Erythroblast (primary cell): Measurements from ENCODE around the gene RAB41.

Experiments used
- GATA1 ChIP-seq: IDR thresholded peaks from 2 replicates; pipeline ENCODE4 v1.6.1; 2011; ENCODE audit warnings: low read depth, mild to moderate bottlenecking, control low read depth, low read length, moderate library complexity
- POLR2A ChIP-seq: IDR thresholded peaks from 2 replicates; pipeline ENCODE4 v1.6.1; 2011; ENCODE audit warnings: mild to moderate bottlenecking, low read length

DNA sequence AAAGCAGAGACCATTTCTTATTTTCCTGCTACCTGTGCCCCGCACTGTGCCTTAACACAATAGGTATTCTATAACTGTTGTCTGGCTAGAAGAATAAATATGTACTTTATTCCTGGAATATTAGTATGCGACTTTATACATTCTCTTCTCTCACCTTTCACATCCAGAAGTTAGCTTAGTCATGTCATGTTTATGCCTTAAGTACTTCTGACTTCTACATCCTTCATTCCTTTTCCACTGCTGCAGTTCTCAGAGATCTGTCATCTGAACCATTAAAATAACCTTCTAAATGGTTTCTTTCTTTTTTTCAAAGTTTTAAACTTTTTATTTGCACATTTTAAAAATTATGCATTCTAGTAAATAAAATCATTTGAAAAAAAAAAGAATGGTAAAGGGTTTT, 42.4 kb downstream of the RAB41 start:
- TF ChIP-seq POLR2A, result no peak
- no peak for TF ChIP-seq GATA1
